Stimulated activated CD4-positive, alpha-beta T cell treated with anti-CD3 and anti-CD28 coated beads, TNF-alpha, amount 100 ng/mL, for 4 hours (primary cell): ENCODE data around the gene PARP1.
"Not testable (repeated sequence)": the region's sequence is repeated elsewhere in the genome, so short reads cannot be mapped to it uniquely, and the experiment has no call there.

ENCODE experiments used
- DNase-seq, 3 experiments: peaks; one replicate each; pipeline ENCODE4 v3.0.0-alpha.2; 2020; ENCODE audit warnings: low read depth in 3 of 3

Gene PARP1

GRCh38 chr1:226353698-226354525 lies 54.0 kb downstream of the PARP1 start:
- DNase-seq, result no peak

DNA sequence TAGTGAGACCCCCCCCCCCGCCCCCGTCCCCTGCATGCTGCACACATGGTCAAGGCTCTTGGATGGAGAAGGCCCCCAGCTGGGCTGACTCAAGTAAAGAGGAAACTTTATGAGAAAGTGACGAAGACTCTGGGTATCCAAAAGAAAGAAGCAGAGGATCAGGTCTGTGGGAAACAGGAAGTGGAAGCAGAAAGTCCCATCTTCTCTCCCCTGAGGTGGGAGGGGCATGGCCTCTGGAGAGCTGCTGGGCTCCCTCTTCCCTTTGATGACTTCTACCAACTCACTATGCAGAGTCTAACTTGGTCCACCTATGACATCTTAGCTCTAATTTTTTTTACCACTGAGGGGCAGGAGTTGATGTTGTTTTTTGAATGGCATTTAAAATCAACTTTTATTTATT lies 56.2 kb downstream of the PARP1 start:
- DNase-seq, result no peak

DNA sequence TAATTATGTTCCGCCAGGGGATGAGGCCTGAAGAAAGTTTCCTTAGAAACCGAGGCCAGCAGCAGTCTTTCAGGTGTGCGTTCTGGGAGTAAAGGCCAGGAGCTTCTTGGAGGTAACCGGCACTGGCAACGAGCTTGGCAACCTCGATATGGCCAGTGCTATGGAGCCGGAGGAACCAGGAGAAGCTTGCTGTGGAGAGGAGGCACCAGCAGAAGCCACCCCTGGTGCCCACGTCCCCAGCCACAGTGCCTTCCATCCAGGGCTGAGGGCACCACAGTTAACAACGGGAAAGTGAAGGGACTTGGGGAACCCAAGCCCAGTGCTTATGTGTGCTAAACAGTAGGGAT lies 57.4 kb downstream of the PARP1 start:
- DNase-seq, result no peak

GRCh38 chr1:226349801-226350518 lies 57.9 kb downstream of the PARP1 start:
- DNase-seq, result no peak

- DNase-seq, result no peak
Measured at GRCh38 chr1:226349081-226349480, 58.8 kb downstream of the PARP1 start.

GRCh38 chr1:226344441-226345259 lies 63.2 kb downstream of the PARP1 start:
- no peak for DNase-seq

GRCh38 chr1:226342656-226343055 lies 65.2 kb downstream of the PARP1 start:
- DNase-seq, result no peak

DNA sequence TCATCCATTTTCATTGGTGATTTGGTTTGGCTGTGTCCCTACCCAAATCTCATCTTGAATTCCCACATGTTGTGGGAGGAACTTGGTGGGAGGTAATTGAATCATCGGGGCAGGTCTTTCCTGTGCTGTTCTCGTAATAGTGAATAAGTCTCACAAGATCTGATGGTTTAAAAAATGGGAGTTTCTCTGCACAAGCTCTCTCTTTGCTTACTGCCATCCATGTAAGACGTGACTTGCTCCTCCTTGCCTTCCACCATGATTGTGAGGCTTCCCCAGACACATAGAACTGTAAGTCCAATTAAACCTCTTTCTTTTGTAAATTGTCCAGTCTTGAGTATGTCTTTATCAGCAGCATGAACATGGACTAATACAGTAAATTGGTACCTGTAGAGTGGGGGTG lies 67.8 kb downstream of the PARP1 start:
- not testable (repeated sequence) for DNase-seq

DNA sequence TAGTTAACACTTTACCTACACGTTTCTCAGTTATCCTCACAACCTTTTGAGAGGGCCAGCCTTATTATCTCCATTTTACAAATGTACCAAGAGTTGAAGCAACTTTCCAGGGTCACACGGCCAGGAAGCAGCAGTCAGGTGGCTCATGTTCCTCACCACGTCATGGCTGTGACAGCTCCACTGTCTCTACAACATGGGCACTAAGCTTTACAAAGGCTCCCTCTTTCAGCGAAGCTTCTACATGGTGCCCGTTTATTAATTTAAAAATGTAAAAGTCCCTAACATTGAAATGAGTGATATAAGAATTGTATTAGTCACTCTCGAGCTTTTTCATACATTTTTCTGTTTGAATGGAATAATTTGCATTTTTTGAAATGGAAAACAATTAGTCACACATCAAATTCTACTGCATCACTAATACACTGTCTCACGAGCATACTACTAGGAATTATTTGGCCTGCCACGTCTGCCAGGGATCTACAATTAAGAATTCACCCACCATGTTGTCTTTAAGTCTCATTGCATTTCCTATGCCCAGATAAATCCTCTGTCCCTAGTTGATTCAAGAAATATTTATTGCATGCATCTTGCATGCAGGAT lies 70.5 kb downstream of the PARP1 start:
- DNase-seq, result no peak

- DNase-seq, result no peak
Measured at GRCh38 chr1:226335661-226336060, 72.2 kb downstream of the PARP1 start.

DNA sequence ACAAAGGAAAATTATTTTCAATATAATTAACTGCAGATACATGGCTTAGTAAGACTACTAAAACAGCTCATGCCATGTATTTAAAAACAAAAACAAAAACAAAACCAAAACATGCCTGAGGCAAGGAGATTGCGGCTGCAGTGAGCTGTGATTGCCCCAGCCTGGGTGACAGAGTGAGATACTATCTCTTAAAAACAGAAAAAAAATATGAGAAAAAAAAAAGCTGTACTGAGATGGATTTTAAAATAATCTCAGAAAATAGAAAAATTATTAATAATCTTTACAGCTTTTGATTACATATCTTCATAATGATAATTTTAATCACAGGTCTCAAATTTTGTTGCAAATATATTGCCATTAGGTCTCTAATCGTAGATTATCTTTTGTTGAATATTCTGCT lies 74.9 kb downstream of the PARP1 start:
- no peak for DNase-seq

- DNase-seq, result no peak
Measured at GRCh38 chr1:226329237-226329636, 78.7 kb downstream of the PARP1 start.

- DNase-seq, result no peak
Measured at GRCh38 chr1:226327761-226328162, 80.1 kb downstream of the PARP1 start.

- DNase-seq, result no peak
Measured at GRCh38 chr1:226325178-226325577, 82.7 kb downstream of the PARP1 start.

DNA sequence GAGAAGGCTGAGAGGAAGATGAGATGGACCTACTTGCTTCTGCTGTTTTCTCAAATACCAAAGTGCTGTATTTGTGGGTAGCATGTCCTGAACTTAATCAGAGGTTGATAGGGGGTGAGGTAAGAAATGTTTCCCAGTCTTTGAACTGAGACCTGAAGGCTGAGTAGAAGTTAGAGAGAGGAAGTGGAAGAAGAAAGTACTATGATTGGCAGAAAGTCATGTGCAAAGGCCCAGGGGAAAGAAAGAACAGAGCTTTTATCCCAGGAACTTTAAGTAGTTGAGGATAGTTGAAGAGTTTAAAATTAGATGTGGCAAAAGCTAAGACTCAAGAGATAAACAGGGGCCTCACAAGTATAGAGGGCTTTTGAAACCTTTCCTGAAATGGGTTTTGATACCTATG lies 83.4 kb downstream of the PARP1 start:
- no peak for DNase-seq

- no peak for DNase-seq
Measured at GRCh38 chr1:226322986-226323385, 84.9 kb downstream of the PARP1 start.

GRCh38 chr1:226320930-226321329 lies 87.0 kb downstream of the PARP1 start:
- DNase-seq, result no peak

DNA sequence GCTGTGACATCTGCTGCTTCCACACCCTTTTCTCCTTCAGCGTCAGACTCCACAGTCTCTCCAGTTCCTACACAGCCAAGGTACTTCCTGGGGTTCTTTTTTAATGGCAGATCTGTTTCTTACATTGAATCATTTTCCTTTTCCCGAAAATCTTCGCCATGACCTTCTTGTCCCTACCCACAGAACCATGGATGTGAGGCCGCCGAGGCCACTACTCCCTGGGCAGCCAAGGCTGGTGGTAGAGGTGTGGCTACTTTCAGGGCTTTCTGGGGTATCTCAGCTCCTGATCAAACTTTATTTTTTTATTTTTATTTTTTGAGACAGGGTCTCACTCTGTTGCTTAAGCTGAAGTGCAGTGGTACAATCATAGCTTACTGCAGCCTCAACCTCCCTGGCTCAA lies 89.4 kb downstream of the PARP1 start:
- no peak for DNase-seq

DNA sequence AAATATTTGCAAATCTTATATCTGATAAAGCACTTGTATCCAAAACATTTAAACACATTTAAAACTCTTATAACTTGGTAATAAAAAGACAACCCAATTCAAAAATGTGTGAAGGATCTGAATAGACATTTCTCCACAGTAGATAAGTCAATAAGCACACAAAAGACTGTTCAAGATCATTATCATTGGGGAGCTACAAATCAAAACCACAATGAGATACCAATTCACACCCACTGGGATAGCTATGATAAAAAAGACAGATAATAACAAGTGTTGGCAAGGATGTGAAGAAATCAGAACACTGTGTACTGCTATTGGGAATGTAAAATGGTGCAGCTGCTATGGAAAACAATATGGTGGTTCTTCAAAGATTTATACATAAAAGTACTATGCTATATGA lies 93.8 kb downstream of the PARP1 start:
- DNase-seq, result no peak

DNA sequence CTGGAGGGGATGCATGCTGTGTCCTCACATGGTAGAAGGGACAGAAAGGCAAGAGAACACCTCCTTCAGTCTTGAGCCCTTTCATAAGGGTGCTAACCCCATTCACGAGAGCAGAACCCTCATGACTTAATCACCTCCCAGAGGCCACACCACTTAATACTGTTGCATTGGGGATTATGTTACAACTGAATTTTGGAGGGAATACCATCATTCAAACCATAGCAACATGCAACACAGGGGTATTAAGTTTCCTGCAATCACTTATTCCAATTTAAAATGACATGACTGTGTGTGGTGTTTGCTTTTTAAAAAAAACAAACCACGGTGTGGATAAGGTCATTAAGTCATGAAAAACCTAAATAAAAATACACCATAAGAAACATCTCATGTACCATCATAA lies 95.8 kb downstream of the PARP1 start:
- no peak for DNase-seq

GRCh38 chr1:226311376-226311775 lies 96.5 kb downstream of the PARP1 start:
- no peak for DNase-seq
